Measurements from ENCODE around the gene RBM33.

Gene RBM33

DNA sequence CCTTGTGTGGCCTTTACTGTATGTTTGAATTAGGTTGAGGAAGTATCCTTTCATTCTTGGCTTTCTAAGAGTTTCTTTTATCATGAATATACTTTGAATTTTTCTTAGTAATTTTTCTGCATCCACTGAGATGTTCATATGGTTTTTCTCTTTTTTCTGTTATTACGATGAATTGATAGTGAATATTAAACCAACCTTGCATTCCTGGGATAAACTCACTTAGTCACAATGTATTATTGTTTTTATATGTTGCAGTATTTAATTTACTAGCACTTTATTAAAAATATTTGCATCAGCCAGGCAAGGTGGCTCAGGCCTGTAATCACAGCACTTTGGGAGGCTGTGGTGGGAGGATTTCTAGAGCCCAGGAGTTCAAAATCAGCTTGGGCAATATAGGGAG lies 15.3 kb upstream of the RBM33 start:
- no peak overlapping the region for H3K27ac ChIP-seq (ENCODE audit: extremely low read depth, low read depth, low read length)
- POLR2A ChIA-PET = no interaction called here
- TF ChIP-seq SCRT2 (tag by site-specific recombination; IDR thresholded peaks at IDR 0.05) = no peak
- H3K4me3 ChIP-seq (ENCODE audit: low read depth, low read length) = no peak overlapping the region
- CTCF ChIA-PET = no interaction called here
- H3K9me3 ChIP-seq (ENCODE audit: control insufficient read depth, insufficient read depth, low read depth, low read length) = no peaks in the 10 kb centered on the region
- H3K4me1 ChIP-seq (ENCODE audit: control insufficient read depth, insufficient read depth, low read length) = no peaks in the 10 kb centered on the region
- no peaks in the 10 kb centered on the region for H3K36me3 ChIP-seq (ENCODE audit: control insufficient read depth in 2 of 2, insufficient read depth in 1 of 2, low read length in 2 of 2)

GRCh38 chr7:155631155-155631554 lies 13.3 kb upstream of the RBM33 start:
- Histone ChIP-seq H3K4me3 (ENCODE audit: low read depth, low read length) (no peak overlapping the region), H3K4me1 (ENCODE audit: control insufficient read depth, insufficient read depth, low read length) (no peaks in the 10 kb centered on the region), H3K36me3 (ENCODE audit: control insufficient read depth in 2 of 2, insufficient read depth in 1 of 2, low read length in 2 of 2) (no peaks in the 10 kb centered on the region), H3K27ac (ENCODE audit: extremely low read depth, low read depth, low read length) (no peak overlapping the region), H3K9me3 (ENCODE audit: control insufficient read depth, insufficient read depth, low read depth, low read length) (no peaks in the 10 kb centered on the region)
- no peak for TF ChIP-seq HOXD13 (CRISPR knock-in tag; IDR thresholded peaks at IDR 0.05; ENCODE audit: borderline replicate concordance)
- CTCF ChIA-PET = interaction anchor here (0.8 to 1.1 kb wide), 2 partner anchors 9 to 32 kb away, joined by 3 to 4 read pairs; no protein-coding TSS in a partner anchor
- POLR2A ChIA-PET = no interaction called here

DNA sequence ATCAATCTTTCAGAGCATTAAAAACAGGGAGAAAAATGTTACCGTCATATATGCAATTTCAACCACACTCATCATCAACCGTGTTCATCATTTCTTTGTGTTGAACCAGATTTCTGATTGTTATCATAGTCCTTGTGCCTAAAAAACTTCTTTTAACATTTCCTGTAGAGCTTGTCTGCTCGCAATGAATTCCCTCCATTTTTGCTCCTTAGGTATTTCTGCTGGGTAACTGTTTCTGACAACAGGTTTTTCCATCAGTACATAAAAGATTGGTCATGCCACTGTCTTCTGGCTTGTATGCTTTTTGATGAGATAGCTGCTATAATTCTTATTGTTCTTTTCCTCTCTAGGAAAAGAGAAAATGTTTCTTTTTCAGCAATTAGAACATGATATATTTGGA lies 8.6 kb upstream of the RBM33 start:
- H3K36me3 ChIP-seq (ENCODE audit: control insufficient read depth in 2 of 2, insufficient read depth in 1 of 2, low read length in 2 of 2) = peaks cover 0 to 9% of the 10 kb centered on the region in 2 experiments; a peak in 1 of 3 replicates
- ChIA-PET POLR2A (no interaction called here), CTCF (interaction anchor here (0.7 to 1.5 kb wide), 4 partner anchors 32 to 132 kb away, joined by 3 to 6 read pairs (median 4); no protein-coding TSS in a partner anchor)
- no peak overlapping the region for H3K4me3 ChIP-seq (ENCODE audit: low read depth, low read length)
- no peaks in the 10 kb centered on the region for H3K9me3 ChIP-seq (ENCODE audit: control insufficient read depth, insufficient read depth, low read depth, low read length)
- no peaks in the 10 kb centered on the region for H3K4me1 ChIP-seq (ENCODE audit: control insufficient read depth, insufficient read depth, low read length)
- H3K27ac ChIP-seq (ENCODE audit: extremely low read depth, low read depth, low read length) = no peak overlapping the region
- no peak for TF ChIP-seq ZNF704 (tag by site-specific recombination; IDR thresholded peaks at IDR 0.05)
- no peak for TF ChIP-seq MEIS1 (CRISPR knock-in tag; IDR thresholded peaks at IDR 0.05; ENCODE audit: borderline replicate concordance)

DNA sequence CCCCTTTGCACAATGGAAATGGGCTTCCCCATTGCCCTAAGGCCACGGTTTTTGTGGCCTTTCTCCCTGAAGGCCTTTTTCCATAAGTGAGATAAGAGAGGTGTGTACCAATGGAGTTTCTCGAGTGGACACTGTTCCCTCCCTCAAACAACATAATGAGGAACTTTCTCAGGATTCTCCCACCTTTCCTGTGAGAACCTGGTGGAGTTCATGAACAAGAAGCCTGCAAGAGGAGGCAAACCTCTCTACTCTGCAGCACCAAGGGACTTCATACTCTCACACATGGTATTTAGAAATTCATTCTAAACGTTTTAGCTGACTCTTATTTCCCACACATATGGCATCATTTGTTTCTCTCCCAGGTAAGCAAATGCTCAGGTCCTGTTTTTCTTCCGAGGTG lies 7.3 kb upstream of the RBM33 start:
- Histone ChIP-seq H3K4me3 (ENCODE audit: low read depth, low read length) (no peak overlapping the region), H3K36me3 (ENCODE audit: control insufficient read depth in 2 of 2, insufficient read depth in 1 of 2, low read length in 2 of 2) (peaks cover 5 to 22% of the 10 kb centered on the region in 2 experiments; a peak in 2 of 3 replicates), H3K4me1 (ENCODE audit: control insufficient read depth, insufficient read depth, low read length) (no peaks in the 10 kb centered on the region), H3K27ac (ENCODE audit: extremely low read depth, low read depth, low read length) (no peak overlapping the region), H3K9me3 (ENCODE audit: control insufficient read depth, insufficient read depth, low read depth, low read length) (no peaks in the 10 kb centered on the region)
- TF ChIP-seq, protein P1, sequence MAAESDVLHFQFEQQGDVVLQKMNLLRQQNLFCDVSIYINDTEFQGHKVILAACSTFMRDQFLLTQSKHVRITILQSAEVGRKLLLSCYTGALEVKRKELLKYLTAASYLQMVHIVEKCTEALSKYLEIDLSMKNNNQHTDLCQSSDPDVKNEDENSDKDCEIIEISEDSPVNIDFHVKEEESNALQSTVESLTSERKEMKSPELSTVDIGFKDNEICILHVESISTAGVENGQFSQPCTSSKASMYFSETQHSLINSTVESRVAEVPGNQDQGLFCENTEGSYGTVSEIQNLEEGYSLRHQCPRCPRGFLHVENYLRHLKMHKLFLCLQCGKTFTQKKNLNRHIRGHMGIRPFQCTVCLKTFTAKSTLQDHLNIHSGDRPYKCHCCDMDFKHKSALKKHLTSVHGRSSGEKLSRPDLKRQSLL (tag by site-specific recombination; IDR thresholded peaks at IDR 0.05) = no peak
- TF ChIP-seq ZNF133 (tag by site-specific recombination; IDR thresholded peaks at IDR 0.05) = no peak
- TF ChIP-seq ZBTB20 (tag by site-specific recombination; IDR thresholded peaks at IDR 0.05) = no peak
- TF ChIP-seq, protein P2, sequence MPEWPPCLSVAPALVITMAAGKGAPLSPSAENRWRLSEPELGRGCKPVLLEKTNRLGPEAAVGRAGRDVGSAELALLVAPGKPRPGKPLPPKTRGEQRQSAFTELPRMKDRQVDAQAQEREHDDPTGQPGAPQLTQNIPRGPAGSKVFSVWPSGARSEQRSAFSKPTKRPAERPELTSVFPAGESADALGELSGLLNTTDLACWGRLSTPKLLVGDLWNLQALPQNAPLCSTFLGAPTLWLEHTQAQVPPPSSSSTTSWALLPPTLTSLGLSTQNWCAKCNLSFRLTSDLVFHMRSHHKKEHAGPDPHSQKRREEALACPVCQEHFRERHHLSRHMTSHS (tag by site-specific recombination; IDR thresholded peaks at IDR 0.05) = no peak
- TF ChIP-seq ZBTB8A (tag by site-specific recombination; IDR thresholded peaks at IDR 0.05) = no peak
- TF ChIP-seq SETDB1 (IDR thresholded peaks at IDR 0.05; ENCODE audit: insufficient read length, low read length) = no peak
- no peak for TF ChIP-seq ZNF530 (tag by site-specific recombination; IDR thresholded peaks at IDR 0.05; ENCODE audit: low read depth)
- TF ChIP-seq, protein P3, sequence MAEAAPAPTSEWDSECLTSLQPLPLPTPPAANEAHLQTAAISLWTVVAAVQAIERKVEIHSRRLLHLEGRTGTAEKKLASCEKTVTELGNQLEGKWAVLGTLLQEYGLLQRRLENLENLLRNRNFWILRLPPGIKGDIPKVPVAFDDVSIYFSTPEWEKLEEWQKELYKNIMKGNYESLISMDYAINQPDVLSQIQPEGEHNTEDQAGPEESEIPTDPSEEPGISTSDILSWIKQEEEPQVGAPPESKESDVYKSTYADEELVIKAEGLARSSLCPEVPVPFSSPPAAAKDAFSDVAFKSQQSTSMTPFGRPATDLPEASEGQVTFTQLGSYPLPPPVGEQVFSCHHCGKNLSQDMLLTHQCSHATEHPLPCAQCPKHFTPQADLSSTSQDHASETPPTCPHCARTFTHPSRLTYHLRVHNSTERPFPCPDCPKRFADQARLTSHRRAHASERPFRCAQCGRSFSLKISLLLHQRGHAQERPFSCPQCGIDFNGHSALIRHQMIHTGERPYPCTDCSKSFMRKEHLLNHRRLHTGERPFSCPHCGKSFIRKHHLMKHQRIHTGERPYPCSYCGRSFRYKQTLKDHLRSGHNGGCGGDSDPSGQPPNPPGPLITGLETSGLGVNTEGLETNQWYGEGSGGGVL (tag by site-specific recombination; IDR thresholded peaks at IDR 0.05) = no peak
- TF ChIP-seq, protein P4, sequence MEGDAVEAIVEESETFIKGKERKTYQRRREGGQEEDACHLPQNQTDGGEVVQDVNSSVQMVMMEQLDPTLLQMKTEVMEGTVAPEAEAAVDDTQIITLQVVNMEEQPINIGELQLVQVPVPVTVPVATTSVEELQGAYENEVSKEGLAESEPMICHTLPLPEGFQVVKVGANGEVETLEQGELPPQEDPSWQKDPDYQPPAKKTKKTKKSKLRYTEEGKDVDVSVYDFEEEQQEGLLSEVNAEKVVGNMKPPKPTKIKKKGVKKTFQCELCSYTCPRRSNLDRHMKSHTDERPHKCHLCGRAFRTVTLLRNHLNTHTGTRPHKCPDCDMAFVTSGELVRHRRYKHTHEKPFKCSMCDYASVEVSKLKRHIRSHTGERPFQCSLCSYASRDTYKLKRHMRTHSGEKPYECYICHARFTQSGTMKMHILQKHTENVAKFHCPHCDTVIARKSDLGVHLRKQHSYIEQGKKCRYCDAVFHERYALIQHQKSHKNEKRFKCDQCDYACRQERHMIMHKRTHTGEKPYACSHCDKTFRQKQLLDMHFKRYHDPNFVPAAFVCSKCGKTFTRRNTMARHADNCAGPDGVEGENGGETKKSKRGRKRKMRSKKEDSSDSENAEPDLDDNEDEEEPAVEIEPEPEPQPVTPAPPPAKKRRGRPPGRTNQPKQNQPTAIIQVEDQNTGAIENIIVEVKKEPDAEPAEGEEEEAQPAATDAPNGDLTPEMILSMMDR (tag by site-specific recombination; IDR thresholded peaks at IDR 0.05) = no peak
- ChIA-PET POLR2A (no interaction called here), CTCF (no interaction called here)
